Prostate gland (tissue), 2 donors: ENCODE measurements around the gene TSPOAP1.

Source experiments
- CTCF ChIP-seq, 4 experiments: fragments of 200-600 bp in 2 of 4; fragments of 450-650 bp in 2 of 4; sonication (generic) in 2 of 4; IDR thresholded peaks; 1 replicate in 3 of 4; 2 replicates in 1 of 4; pipeline ENCODE4 v1.5.1; 2016 to 2019; ENCODE audit warnings: antibody characterized with exemption in 4 of 4, mild to moderate bottlenecking in 2 of 4, moderate library complexity in 2 of 4
- POLR2AphosphoS5 ChIP-seq: sonication (generic); formaldehyde crosslinking; IDR thresholded peaks from one replicate; pipeline ENCODE4 v1.6.1; 2017; ENCODE audit warnings: antibody characterized with exemption

DNA sequence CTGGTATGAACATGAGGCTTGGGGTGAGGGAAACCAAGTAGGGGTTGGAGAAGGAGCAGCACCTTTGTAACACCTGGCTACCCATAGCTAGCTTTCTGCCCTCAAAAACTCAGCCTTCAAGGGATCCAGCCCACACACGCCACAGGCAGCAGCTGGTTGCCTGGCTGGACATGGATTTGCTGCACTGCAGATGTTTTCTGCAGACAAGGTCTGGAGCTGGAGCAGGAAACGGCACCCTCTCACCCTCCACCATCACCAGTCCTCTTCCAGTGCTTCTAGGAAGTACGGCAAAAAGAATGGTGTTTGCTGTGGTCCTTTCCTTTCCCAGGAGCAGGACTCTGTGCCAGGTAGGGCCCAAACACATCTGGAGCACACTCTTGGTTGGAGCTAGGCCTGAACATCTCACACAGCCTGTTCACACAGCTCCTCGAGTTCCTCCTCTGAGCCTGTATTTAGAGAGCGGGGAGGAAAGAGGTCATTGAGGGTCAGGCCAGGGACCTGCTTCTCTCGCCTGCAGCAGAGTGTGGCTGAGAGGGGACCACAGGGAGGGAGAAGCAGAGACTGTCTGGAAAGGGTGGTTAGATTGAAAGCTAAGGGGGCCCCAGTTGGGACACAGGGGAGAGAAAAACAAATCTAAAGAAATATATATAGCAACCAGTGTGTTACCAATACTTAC is 26.1 kb upstream of the TSPOAP1 start:
- TF ChIP-seq CTCF (IDR thresholded peaks at IDR 0.05) (no peak), POLR2AphosphoS5 (no peak)
